ENCODE results near the gene ARFGEF3.

Gene ARFGEF3

GRCh38 chr6:138307816-138308730, 146.3 kb downstream of the ARFGEF3 start:
- no peak for DNase-seq

GRCh38 chr6:138308731-138309110, 147.0 kb downstream of the ARFGEF3 start:
- no peak for DNase-seq

DNA sequence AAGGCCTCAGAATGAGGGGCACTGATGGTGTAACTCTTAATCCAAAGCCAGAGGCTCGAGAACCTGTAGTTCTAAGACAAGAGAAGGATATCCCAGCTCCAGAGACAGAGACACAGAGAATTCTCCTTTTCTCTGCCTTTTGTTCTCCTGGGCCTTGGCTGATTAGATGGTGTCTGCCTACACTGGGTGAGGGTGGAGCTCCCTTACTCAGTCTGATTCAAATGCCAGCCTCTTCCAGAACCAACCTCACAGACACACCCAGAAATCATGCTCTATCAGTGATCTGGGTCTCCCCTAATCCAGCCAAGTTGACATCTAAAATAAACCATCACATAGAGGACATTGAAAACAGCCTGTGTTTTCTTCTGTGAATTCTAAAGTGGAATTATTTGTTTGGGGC, 148.0 kb downstream of the ARFGEF3 start:
- no peak for DNase-seq

DNA sequence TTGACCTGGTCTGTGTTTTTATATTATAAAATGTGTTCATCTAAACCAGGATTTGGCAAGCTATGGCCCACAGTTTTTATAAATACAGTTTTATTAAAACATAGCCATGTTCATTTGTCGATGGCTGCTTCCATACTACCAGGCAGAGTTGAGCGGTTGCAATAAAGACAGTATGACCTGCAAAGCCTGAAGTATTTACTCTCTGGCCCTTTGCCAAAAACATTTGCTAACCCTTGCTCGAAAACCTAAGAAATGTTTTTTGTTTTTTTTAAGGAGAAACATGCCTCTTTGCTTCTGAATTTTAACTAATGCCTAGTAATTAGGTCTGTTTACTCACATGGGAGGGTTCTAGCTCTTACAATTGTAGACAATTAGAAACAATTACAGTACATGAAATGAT, 148.6 kb downstream of the ARFGEF3 start:
- DNase-seq, result no peak

- DNase-seq, result no peak
Observed at GRCh38 chr6:138310821-138311220, 149.1 kb downstream of the ARFGEF3 start.

GRCh38 chr6:138311268-138311667, 149.5 kb downstream of the ARFGEF3 start:
- no peak for DNase-seq

- DNase-seq, result no peak
Observed at GRCh38 chr6:138318741-138319375, 157.1 kb downstream of the ARFGEF3 start.

- DNase-seq, result no peak
Observed at GRCh38 chr6:138321934-138322333, 160.2 kb downstream of the ARFGEF3 start.

- DNase-seq, result no peak
Observed at GRCh38 chr6:138323821-138324220, 162.1 kb downstream of the ARFGEF3 start.

DNA sequence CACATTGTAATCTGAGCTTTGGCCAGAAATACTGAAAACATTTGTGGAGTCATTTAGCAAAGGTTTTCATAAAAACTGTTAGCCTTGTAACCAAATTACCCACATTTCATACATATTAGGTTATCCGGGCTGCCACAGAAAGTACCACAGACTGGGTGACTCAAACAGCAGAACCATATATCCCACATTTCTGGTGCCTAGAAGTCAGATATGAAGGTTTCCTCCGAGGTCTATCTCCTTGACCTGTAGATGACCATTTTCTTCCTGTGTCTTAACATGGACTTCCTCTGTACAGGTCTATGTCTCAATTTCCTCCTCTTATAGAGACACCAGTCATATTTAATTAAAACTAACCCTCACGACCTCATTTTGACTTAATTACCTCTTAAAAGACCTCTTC, 166.5 kb downstream of the ARFGEF3 start:
- DNase-seq, result no peak

GRCh38 chr6:138330763-138331162, 169.0 kb downstream of the ARFGEF3 start:
- DNase-seq, result no peak

- no peak for DNase-seq
Observed at GRCh38 chr6:138331444-138331843, 169.7 kb downstream of the ARFGEF3 start.

DNA sequence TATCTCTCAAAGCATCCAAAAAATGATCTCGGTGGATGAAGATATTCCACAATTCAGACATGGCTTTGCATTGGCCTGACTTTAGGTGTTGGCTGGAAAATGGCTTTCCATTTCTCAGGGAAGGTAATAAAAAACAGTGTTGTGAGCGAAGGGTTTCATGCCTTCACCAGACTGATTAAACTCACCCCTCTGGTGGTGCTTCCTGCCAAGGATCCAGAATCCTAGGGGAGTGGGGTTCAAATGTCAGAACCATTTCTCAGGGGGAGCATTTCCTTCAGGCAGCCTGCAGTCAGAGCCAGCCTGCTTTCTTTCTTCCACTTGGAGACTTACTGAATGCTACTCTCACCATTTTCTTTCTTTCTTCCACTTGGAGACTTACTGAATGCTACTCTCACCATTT, 170.2 kb downstream of the ARFGEF3 start:
- DNase-seq, result no peak

DNA sequence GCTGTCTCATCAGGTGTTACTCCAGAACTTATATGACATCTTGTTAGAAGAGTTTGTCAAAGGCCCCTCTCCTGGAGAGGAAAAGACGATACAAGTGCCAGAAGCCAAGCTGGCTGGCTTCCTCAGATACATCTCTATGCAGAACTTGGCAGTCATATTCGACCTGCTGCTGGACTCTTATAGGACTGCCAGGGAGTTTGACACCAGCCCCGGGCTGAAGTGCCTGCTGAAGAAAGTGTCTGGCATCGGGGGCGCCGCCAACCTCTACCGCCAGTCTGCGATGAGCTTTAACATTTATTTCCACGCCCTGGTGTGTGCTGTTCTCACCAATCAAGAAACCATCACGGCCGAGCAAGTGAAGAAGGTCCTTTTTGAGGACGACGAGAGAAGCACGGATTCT, 172.3 kb downstream of the ARFGEF3 start:
- no peak for DNase-seq

GRCh38 chr6:138334963-138335362, 173.2 kb downstream of the ARFGEF3 start:
- DNase-seq, result no peak

- DNase-seq, result no peak
Observed at GRCh38 chr6:138336221-138336620, 174.5 kb downstream of the ARFGEF3 start.

- no peak for DNase-seq
Observed at GRCh38 chr6:138337076-138337475, 175.3 kb downstream of the ARFGEF3 start.

DNA sequence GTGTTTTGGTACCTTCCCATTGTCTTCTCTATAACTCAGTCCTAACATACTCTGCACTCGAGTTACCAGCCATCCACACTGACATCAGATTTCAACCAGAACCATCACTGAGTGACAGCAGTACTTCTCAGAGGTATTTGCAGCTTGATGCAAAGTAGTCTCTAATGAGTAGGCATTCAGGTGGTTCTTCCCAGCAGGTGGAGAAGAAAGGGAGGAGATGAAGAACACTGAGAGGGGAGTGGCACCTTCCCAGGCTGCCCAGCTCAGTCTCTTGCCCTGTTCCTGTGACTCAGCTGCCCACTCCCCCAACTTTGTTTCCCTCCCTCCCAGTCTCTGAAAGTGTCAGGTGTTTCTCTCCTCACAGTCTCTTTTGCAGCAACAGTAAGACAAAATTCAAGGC, 177.3 kb downstream of the ARFGEF3 start:
- no peak for DNase-seq

- DNase-seq, result no peak
Observed at GRCh38 chr6:138341176-138341575, 179.4 kb downstream of the ARFGEF3 start.

DNA sequence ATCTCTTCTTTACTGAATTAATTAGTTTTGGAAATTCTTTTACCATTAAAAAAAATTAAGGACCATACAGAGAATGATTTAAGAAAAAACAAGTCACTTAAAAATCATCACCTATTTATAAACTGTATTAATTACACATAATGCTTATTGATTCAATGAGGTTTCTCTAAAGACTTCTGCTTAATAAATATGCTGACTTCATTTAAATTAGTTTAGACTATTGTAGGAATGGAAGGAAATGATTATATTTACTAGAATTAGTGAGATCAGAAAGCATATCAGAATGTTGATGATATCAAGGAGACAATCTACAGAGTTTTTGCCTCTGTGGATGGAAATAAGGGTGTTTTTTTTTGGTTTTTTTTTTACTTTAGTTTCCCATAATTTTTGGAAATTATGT, 181.4 kb downstream of the ARFGEF3 start:
- DNase-seq, result no peak

- DNase-seq, result no peak
Observed at GRCh38 chr6:138345565-138346285, 184.0 kb downstream of the ARFGEF3 start.

- no peak for DNase-seq
Observed at GRCh38 chr6:138346302-138347195, 184.8 kb downstream of the ARFGEF3 start.
